ENCODE measurements around the gene CPLANE2.

DNA sequence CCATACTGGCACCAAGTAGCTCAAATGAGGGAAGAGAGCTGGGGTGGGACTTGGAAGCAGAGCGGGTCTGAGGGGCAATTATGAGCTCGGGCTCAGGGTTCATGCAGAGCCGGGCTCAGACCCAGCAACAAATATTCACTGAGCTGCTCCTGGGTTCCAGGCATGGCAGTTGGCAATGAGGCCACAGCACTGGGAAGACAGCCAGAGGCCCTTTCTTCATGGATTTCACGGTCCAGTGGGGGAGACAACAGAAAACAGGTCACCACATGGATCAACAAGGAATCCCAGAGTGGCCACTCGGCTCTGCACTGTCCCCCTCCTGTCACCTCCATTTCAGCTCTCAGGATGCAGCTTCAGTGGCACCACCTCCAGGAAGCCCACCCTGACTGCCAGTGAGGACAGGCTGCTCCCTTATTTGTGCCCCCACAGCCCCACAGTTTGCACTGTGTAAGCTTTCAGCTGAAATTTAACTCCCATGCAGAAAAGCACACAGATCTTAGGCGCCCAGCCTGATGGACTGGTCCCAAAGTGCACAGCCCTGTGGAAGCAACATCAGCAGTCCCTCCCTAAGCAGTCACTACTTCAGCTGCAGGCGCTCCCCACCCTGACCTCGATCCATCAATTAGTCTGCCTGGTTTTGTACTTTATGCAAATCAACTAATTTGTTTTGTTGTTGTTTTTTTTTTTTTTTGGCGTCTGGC, 46.9 kb downstream of the CPLANE2 start:
- TF ChIP-seq POLR2A (IDR thresholded peaks at IDR 0.05): no peak
- no peak for TF ChIP-seq EP300 (IDR thresholded peaks at IDR 0.05)
- TF ChIP-seq, protein P1, sequence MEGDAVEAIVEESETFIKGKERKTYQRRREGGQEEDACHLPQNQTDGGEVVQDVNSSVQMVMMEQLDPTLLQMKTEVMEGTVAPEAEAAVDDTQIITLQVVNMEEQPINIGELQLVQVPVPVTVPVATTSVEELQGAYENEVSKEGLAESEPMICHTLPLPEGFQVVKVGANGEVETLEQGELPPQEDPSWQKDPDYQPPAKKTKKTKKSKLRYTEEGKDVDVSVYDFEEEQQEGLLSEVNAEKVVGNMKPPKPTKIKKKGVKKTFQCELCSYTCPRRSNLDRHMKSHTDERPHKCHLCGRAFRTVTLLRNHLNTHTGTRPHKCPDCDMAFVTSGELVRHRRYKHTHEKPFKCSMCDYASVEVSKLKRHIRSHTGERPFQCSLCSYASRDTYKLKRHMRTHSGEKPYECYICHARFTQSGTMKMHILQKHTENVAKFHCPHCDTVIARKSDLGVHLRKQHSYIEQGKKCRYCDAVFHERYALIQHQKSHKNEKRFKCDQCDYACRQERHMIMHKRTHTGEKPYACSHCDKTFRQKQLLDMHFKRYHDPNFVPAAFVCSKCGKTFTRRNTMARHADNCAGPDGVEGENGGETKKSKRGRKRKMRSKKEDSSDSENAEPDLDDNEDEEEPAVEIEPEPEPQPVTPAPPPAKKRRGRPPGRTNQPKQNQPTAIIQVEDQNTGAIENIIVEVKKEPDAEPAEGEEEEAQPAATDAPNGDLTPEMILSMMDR (IDR thresholded peaks at IDR 0.05): no peak
- TF ChIP-seq POLR2AphosphoS5 (IDR thresholded peaks at IDR 0.05): no peak

Measured in gastroesophageal sphincter (tissue), 3 donors.